Neural progenitor cell (in vitro differentiated cells): ENCODE results near the gene FOXO1.

Experiments
- CTCF ChIP-seq: fragments of 200-600 bp; sonication (generic); IDR thresholded peaks from 2 replicates; pipeline ENCODE4 v1.5.1; 2017; ENCODE audit warnings: antibody characterized with exemption, mild to moderate bottlenecking
- EZH2 ChIP-seq: fragments of 200-600 bp; sonication (generic); IDR thresholded peaks from 2 replicates; pipeline ENCODE4 v1.6.1; 2017; ENCODE audit warnings: antibody characterized with exemption, mild to moderate bottlenecking, moderate library complexity

GRCh38 chr13:40631605-40632004 lies 34.8 kb downstream of the FOXO1 start:
- TF ChIP-seq EZH2 (no peak), CTCF (no peak)
